ENCODE data around the gene CTNNBIP1. TPM values are rescaled to one million over a fixed set of nuclear protein-coding genes. Genes with fewer than 3 reads are reported as not detected.

The CTNNBIP1 gene
- polyA plus RNA-seq, 1 of the 3 experiments (the other 2 are of a cell fraction): 57.6 TPM

DNA sequence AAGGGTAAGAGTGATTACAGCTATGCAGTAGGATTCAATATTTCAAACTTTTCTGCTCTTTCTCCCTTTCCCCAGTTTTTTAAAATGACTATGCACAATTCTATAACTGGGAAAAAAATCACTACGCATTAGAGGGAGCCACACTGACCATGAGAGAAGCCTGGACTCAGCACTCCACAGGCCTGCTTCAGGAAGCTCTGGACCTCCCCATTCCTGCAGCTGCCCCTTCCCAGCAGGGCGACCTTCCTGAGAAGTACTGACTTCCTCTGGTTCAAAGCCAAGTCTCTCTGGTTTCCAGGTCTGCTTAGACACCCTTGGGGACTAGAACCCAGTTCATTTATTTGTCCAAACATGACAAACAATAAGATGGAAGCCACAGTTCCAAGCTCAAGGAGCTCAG is 44.3 kb downstream of the CTNNBIP1 start:
- CTCF ChIA-PET: interaction anchor here (0.7 to 11.2 kb wide), 10 partner anchors 9 to 239 kb away, joined by 3 to 175 read pairs (median 4); no protein-coding TSS in a partner anchor
- Histone ChIP-seq H3K4me2 (no peak overlapping the region), H3F3A (replicated peaks; ENCODE audit: insufficient read depth) (no peaks in the 10 kb centered on the region), H4K20me1 (ENCODE audit: insufficient read depth) (no peaks in the 10 kb centered on the region), H3K27me3 (ENCODE audit: insufficient read depth) (no peaks in the 10 kb centered on the region), H2AFZ (ENCODE audit: low read depth) (no peak overlapping the region), H3K9ac (no peak overlapping the region), H3K4me1 (ENCODE audit: control insufficient read depth in 1 of 2, insufficient read depth in 2 of 2, low read depth in 1 of 2, low read length in 1 of 2) (peaks cover 0 to 4% of the 10 kb centered on the region in 2 experiments; a peak in 1 of 4 replicates), H3K9me3 (no peaks in the 10 kb centered on the region), H3K9me2 (no peaks in the 10 kb centered on the region), H3K79me2 (ENCODE audit: insufficient read depth) (no peaks in the 10 kb centered on the region), H3K4me3 (ENCODE audit: low read depth in 2 of 2, low read length in 1 of 2) (no peak overlapping the region), H3K36me3 (replicated peaks in 1 of 2; ENCODE audit: control insufficient read depth in 1 of 2, insufficient read depth in 2 of 2, low read length in 1 of 2) (peaks cover 7 to 10% of the 10 kb centered on the region in 2 experiments), H3K27ac (ENCODE audit: low read depth in 2 of 2, low read length in 1 of 2) (no peak overlapping the region)
- POLR2A ChIA-PET: no interaction called here
- 88% methylated on average over 2 of the region's 2 CpGs for WGBS (ENCODE audit: low lambda C conversion rate)
- TF ChIP-seq SMC3 (IDR thresholded peaks at IDR 0.05; ENCODE audit: low read depth, low read length) (no peak), MXI1 (IDR thresholded peaks at IDR 0.05; ENCODE audit: low read depth, low read length) (no peak), TEAD4 (IDR thresholded peaks at IDR 0.05; ENCODE audit: borderline replicate concordance, insufficient read depth) (no peak), FOXJ3 (CRISPR knock-in tag; IDR thresholded peaks at IDR 0.05) (no peak), YY1 (IDR thresholded peaks at IDR 0.05; ENCODE audit: low read depth) (no peak), SIN3A (IDR thresholded peaks at IDR 0.05; ENCODE audit: borderline replicate concordance, low read depth, low read length) (no peak), NRF1 (IDR thresholded peaks at IDR 0.05; ENCODE audit: low read depth, low read length) (no peak), TCF12 (IDR thresholded peaks at IDR 0.05) (no peak)
- TF ChIP-seq, protein P1, sequence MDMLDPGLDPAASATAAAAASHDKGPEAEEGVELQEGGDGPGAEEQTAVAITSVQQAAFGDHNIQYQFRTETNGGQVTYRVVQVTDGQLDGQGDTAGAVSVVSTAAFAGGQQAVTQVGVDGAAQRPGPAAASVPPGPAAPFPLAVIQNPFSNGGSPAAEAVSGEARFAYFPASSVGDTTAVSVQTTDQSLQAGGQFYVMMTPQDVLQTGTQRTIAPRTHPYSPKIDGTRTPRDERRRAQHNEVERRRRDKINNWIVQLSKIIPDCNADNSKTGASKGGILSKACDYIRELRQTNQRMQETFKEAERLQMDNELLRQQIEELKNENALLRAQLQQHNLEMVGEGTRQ (IDR thresholded peaks at IDR 0.05; ENCODE audit: borderline replicate concordance, low read depth, low read length): no peak
- TF ChIP-seq, protein P2, sequence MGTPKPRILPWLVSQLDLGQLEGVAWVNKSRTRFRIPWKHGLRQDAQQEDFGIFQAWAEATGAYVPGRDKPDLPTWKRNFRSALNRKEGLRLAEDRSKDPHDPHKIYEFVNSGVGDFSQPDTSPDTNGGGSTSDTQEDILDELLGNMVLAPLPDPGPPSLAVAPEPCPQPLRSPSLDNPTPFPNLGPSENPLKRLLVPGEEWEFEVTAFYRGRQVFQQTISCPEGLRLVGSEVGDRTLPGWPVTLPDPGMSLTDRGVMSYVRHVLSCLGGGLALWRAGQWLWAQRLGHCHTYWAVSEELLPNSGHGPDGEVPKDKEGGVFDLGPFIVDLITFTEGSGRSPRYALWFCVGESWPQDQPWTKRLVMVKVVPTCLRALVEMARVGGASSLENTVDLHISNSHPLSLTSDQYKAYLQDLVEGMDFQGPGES (IDR thresholded peaks at IDR 0.05; ENCODE audit: low read depth, low read length): no peak
- TF ChIP-seq, protein P3, sequence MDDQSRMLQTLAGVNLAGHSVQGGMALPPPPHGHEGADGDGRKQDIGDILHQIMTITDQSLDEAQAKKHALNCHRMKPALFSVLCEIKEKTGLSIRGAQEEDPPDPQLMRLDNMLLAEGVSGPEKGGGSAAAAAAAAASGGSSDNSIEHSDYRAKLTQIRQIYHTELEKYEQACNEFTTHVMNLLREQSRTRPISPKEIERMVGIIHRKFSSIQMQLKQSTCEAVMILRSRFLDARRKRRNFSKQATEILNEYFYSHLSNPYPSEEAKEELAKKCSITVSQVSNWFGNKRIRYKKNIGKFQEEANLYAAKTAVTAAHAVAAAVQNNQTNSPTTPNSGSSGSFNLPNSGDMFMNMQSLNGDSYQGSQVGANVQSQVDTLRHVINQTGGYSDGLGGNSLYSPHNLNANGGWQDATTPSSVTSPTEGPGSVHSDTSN (IDR thresholded peaks at IDR 0.05): no peak
- TF ChIP-seq, protein P4, sequence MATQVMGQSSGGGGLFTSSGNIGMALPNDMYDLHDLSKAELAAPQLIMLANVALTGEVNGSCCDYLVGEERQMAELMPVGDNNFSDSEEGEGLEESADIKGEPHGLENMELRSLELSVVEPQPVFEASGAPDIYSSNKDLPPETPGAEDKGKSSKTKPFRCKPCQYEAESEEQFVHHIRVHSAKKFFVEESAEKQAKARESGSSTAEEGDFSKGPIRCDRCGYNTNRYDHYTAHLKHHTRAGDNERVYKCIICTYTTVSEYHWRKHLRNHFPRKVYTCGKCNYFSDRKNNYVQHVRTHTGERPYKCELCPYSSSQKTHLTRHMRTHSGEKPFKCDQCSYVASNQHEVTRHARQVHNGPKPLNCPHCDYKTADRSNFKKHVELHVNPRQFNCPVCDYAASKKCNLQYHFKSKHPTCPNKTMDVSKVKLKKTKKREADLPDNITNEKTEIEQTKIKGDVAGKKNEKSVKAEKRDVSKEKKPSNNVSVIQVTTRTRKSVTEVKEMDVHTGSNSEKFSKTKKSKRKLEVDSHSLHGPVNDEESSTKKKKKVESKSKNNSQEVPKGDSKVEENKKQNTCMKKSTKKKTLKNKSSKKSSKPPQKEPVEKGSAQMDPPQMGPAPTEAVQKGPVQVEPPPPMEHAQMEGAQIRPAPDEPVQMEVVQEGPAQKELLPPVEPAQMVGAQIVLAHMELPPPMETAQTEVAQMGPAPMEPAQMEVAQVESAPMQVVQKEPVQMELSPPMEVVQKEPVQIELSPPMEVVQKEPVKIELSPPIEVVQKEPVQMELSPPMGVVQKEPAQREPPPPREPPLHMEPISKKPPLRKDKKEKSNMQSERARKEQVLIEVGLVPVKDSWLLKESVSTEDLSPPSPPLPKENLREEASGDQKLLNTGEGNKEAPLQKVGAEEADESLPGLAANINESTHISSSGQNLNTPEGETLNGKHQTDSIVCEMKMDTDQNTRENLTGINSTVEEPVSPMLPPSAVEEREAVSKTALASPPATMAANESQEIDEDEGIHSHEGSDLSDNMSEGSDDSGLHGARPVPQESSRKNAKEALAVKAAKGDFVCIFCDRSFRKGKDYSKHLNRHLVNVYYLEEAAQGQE (IDR thresholded peaks at IDR 0.05; ENCODE audit: low read depth, low read length): no peak
- TF ChIP-seq, protein P5, sequence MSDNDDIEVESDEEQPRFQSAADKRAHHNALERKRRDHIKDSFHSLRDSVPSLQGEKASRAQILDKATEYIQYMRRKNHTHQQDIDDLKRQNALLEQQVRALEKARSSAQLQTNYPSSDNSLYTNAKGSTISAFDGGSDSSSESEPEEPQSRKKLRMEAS (IDR thresholded peaks at IDR 0.05; ENCODE audit: low read depth): no peak
- no peak for DNase-seq

Data from SK-N-SH (cell line).